Skeletal muscle satellite cell (primary cell): ENCODE data around the gene BMI1.
"Not testable (repeated sequence)": the region's sequence is repeated elsewhere in the genome, so short reads cannot be mapped to it uniquely, and the experiment has no call there.

Source experiments
- H3K27me3 ChIP-seq: 2 replicates; pipeline ENCODE4 v1.7.0; 2013; ENCODE audit warnings: low read length; ENCODE audit not compliant: control insufficient read depth, insufficient read depth
- H3K36me3 ChIP-seq: 2 replicates; pipeline ENCODE4 v1.7.0; 2013; ENCODE audit warnings: mild to moderate bottlenecking, control low read depth, low read length; ENCODE audit not compliant: insufficient read depth
- H3K4me1 ChIP-seq: 2 replicates; pipeline ENCODE4 v1.7.0; 2013; ENCODE audit warnings: low read length; ENCODE audit not compliant: control insufficient read depth, insufficient read depth
- H3K4me2 ChIP-seq: 2 replicates; pipeline ENCODE4 v1.7.0; 2013; ENCODE audit warnings: mild to moderate bottlenecking, low read length
- H3K4me3 ChIP-seq: 2 replicates; pipeline ENCODE4 v1.7.0; 2013; ENCODE audit warnings: low read length
- H3K9ac ChIP-seq: 2 replicates; pipeline ENCODE4 v1.7.0; 2013; ENCODE audit warnings: mild to moderate bottlenecking, low read depth, low read length, moderate library complexity
- H3K9me3 ChIP-seq: replicated peaks from 2 replicates; pipeline ENCODE4 v1.7.0; 2013; ENCODE audit warnings: mild to moderate bottlenecking, control low read depth, low read length

Gene BMI1

DNA sequence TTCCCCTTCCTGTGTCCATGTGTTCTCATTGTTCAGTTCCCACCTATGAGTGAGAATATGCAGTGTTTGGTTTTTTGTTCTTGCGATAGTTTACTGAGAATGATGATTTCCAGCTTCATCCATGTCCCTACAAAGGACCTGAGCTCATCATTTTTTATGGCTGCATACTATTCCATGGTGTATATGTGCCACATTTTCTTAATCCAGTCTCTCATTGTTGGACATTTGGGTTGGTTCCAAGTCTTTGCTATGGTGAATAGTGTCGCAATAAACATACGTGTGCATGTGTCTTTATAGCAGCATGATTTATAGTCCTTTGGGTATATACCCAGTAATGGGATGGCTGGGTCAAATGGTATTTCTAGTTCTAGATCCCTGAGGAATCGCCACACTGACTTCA, 36.9 kb downstream of the BMI1 start:
- not testable (repeated sequence) for H3K27me3 ChIP-seq, H3K9me3 ChIP-seq, H3K4me1 ChIP-seq, H3K36me3 ChIP-seq, H3K4me3 ChIP-seq, H3K4me2 ChIP-seq, H3K9ac ChIP-seq

DNA sequence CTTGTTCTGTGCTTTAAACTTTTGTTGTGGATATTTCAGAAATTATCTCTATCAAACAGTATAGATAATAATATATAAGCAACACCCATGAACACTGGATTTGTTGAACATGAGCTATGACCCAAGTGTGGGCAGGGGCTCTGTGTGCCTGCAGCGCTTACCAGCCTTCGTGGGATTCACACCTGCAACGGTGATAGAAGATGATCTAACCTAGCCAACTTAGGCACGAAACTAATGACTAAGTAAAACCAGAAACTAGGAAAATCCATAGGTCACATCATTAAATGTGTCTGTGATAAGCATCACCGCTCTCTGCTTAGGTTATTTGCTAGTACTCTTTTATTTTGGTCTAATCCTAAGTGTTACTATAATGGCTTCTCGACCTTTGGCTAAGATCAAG, 42.4 kb downstream of the BMI1 start:
- Histone ChIP-seq H3K4me2 (no peak overlapping the region), H3K27me3 (no peaks in the 10 kb centered on the region), H3K4me1 (no peaks in the 10 kb centered on the region), H3K9me3 (no peaks in the 10 kb centered on the region), H3K4me3 (no peak overlapping the region), H3K36me3 (no peaks in the 10 kb centered on the region), H3K9ac (no peak overlapping the region)

DNA sequence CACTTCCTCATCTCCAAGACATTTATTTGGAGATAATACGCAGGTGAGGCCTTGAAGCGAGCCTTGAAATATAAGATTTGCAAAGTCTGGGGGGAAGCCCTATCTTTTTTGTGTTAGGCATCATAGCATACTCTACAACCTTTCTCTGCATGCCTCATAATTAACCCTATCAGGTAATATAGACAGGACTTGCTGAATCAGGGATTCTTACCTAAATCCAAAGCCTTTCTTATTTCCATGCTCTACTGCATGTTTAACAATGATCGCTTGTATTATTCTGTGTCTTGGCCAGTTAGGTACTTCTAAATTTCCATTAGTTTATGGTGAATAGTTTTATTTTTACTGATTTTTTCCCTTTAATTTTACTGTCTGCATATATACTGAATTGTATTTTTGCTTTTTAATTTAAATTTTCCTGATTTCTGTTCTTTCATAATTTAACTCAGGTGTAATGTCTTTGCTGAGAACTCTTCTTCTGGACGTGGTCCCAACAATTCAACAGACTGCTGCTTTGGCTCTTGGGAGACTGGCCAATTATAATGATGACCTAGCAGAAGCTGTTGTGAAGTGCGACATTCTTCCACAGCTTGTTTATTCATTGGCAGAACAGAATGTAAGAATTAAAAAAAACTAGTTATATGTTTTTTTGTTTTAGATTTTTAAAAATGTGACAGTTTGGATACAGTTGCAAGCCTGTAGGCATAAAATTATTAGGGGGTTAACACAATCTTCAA, 43.7 kb downstream of the BMI1 start:
- no peak overlapping the region for H3K9ac ChIP-seq
- no peaks in the 10 kb centered on the region for H3K4me1 ChIP-seq
- no peaks in the 10 kb centered on the region for H3K9me3 ChIP-seq
- no peaks in the 10 kb centered on the region for H3K27me3 ChIP-seq
- H3K4me3 ChIP-seq, result no peak overlapping the region
- no peaks in the 10 kb centered on the region for H3K36me3 ChIP-seq
- no peak overlapping the region for H3K4me2 ChIP-seq

GRCh38 chr10:22365233-22365632, 44.3 kb downstream of the BMI1 start:
- Histone ChIP-seq H3K27me3 (no peaks in the 10 kb centered on the region), H3K9me3 (no peaks in the 10 kb centered on the region), H3K4me3 (no peak overlapping the region)

DNA sequence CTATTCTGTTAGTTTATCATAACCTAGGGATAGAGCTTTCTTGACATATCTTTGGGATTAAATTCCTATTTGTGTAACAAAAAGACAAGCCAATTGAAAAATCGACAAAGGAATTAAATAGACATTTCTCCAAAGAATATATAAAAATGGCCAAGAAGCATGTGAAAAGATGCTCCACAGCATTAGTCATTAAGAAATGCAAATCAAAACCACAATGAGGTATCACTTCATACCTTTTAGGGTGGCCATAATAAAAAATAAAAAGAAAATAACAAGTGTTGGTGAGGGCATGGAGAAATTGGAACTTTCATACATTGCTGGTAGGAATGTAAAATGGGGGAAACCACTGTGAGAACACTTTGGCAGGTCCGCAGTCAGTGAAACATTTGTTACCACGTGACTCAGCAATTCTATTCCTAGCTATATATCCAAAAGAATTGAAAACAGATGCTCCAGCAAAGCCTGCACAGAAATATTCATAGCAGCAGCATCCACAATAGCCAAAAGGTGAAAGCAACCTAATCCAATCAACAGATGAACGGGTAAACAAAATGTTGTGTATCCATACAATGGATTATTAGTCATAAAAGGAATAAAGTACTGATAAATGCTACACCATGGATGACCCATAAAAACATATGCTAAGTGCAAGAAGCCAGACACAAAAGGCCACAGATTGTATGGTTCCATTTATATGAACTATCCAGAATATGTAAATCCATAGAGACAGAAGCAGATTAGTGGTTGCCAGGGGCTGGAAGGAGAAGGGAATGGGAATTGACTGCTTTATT, 44.9 kb downstream of the BMI1 start:
- Histone ChIP-seq H3K9me3 (no peaks in the 10 kb centered on the region), H3K4me3 (no peak overlapping the region), H3K27me3 (no peaks in the 10 kb centered on the region), H3K9ac (no peak overlapping the region), H3K4me2 (no peak overlapping the region), H3K36me3 (no peaks in the 10 kb centered on the region), H3K4me1 (no peaks in the 10 kb centered on the region)

More at GRCh38 chr10:22365233-22365632, 44.3 kb downstream of the BMI1 start:
- Histone ChIP-seq H3K4me1 (no peaks in the 10 kb centered on the region), H3K4me2 (no peak overlapping the region), H3K36me3 (no peaks in the 10 kb centered on the region), H3K9ac (no peak overlapping the region)

DNA sequence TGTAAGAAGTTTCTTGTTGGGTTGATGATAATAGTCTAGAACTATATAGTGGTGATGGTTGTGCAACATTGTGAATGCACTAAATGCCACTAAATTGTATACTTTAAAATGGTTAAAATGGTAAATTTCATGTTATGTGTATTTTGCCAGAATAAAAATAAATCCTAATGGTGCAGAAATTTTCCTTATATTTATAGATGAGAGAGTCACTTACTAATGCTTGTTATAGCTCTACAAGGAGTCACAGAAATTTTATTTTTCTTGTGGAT, 45.5 kb downstream of the BMI1 start:
- Histone ChIP-seq H3K4me2 (no peak overlapping the region), H3K9me3 (no peaks in the 10 kb centered on the region), H3K27me3 (no peaks in the 10 kb centered on the region), H3K4me3 (no peak overlapping the region), H3K36me3 (no peaks in the 10 kb centered on the region), H3K4me1 (no peaks in the 10 kb centered on the region), H3K9ac (no peak overlapping the region)

DNA sequence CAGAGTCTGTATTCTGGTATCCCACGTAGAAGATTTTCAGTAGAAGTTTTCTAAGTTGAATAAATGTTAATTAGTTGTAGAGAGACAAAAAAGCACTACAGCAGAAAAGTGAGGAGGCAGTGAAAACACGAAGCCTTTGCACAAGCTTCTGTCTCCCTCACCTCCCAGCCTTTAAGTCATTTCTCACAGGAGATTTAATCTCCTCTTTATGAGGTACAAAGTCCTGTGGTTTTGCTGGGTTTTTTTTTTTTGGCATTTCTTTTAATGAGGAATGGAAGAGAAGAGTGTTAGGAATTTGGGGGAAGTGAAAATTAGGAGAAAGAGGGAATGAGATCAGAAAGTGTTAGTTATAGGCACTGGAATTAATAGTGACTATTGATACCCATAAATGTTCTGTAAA, 45.9 kb downstream of the BMI1 start:
- Histone ChIP-seq H3K4me3 (no peak overlapping the region), H3K36me3 (no peaks in the 10 kb centered on the region), H3K4me2 (no peak overlapping the region), H3K27me3 (no peaks in the 10 kb centered on the region), H3K9me3 (no peaks in the 10 kb centered on the region), H3K9ac (no peak overlapping the region), H3K4me1 (no peaks in the 10 kb centered on the region)

GRCh38 chr10:22367471-22367870, 46.6 kb downstream of the BMI1 start:
- Histone ChIP-seq H3K4me3 (no peak overlapping the region), H3K4me2 (no peak overlapping the region), H3K4me1 (no peaks in the 10 kb centered on the region), H3K27me3 (no peaks in the 10 kb centered on the region), H3K36me3 (no peaks in the 10 kb centered on the region), H3K9me3 (no peaks in the 10 kb centered on the region), H3K9ac (no peak overlapping the region)

GRCh38 chr10:22368402-22368801, 47.5 kb downstream of the BMI1 start:
- no peaks in the 10 kb centered on the region for H3K9me3 ChIP-seq
- H3K4me2 ChIP-seq, result no peak overlapping the region
- no peaks in the 10 kb centered on the region for H3K27me3 ChIP-seq
- H3K36me3 ChIP-seq, result no peaks in the 10 kb centered on the region
- no peaks in the 10 kb centered on the region for H3K4me1 ChIP-seq
- no peak overlapping the region for H3K4me3 ChIP-seq
- H3K9ac ChIP-seq, result no peak overlapping the region

DNA sequence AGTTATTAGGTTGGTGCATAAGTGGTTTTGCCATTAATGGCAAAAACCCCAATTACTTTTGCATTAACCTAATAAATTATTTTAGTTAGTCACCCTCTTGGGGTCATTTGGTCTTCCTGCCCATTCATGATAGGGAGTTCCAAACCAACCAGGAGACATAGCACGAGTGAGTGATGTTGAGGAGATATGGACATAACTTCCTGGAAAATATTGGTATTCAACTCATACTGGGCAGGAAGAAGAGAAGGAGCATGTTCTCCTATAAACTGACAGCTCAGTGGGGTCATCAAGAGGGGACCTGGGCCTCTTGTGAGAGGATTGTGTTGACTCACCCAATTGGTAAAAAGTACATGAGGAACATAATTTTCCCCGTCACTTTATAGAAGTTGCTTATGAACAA, 48.1 kb downstream of the BMI1 start:
- Histone ChIP-seq H3K4me1 (no peaks in the 10 kb centered on the region), H3K9me3 (no peaks in the 10 kb centered on the region), H3K9ac (no peak overlapping the region), H3K27me3 (no peaks in the 10 kb centered on the region), H3K4me2 (no peak overlapping the region), H3K36me3 (no peaks in the 10 kb centered on the region), H3K4me3 (no peak overlapping the region)

DNA sequence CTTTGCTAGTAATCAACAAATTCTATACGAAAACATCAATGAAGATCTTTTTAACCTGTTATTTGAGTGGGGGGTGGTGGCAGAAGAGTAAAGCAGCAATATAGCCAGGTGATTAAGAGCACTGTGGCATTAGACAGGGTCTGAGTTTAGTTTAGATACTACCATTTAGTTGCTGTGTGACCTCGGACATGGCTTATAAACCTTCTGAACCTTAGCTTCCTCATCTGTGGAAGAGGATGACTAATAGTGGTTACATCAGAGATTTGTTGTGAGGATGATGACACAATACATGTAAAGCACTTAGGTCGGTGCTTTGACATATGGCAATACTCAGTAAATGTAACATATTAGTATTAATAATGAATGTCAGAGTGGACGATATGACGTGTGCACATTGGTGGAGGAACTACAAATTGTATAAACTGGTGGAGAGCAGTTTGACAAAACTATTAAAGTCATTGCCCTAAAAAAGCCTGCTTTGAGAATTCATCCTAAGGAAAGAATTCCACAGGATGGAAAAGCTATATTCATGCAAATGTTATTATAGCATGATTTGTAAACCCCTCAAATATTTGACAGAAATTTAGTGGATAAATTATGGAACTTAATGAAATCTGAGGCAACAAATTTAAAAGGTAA, 48.7 kb downstream of the BMI1 start:
- Histone ChIP-seq H3K27me3 (no peaks in the 10 kb centered on the region), H3K9ac (no peak overlapping the region), H3K4me1 (no peaks in the 10 kb centered on the region), H3K4me2 (no peak overlapping the region), H3K4me3 (no peak overlapping the region), H3K36me3 (no peaks in the 10 kb centered on the region), H3K9me3 (no peaks in the 10 kb centered on the region)

DNA sequence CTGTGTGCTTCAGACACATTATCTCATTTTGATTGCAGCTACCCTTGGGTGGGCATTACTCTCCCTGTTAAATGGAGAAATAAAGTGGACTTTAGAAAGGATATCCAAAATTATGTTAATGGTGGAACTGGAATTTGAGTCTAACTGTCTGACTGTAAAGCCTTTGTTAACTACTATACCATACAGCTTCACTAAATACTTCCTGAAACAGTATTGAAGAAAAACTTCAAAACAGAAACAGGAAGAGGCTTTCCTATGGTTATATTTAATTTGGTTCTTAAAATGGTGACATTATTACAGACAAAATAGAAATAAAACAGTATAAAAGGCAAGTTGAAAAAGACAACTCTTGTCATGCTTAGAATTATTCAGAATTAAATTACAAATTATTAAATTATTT, 49.4 kb downstream of the BMI1 start:
- no peaks in the 10 kb centered on the region for H3K9me3 ChIP-seq
- H3K9ac ChIP-seq, result no peak overlapping the region
- no peaks in the 10 kb centered on the region for H3K4me1 ChIP-seq

More for the DNA sequence above, 49.4 kb downstream of the BMI1 start:
- Histone ChIP-seq H3K36me3 (no peaks in the 10 kb centered on the region), H3K4me2 (no peak overlapping the region), H3K4me3 (no peak overlapping the region), H3K27me3 (no peaks in the 10 kb centered on the region)
